Myocyte (in vitro differentiated cells): Measurements from ENCODE around the gene MAP6. TPM values are rescaled to one million over a fixed set of nuclear protein-coding genes. Genes with fewer than 3 reads are reported as not detected.
A peak's percentile ranks its signal among the peaks of the same experiment; 100 is the strongest.

ENCODE experiments used
- DNase-seq: peaks from one replicate; pipeline ENCODE4 v3.0.0-alpha.2; 2012; ENCODE audit warnings: low read depth
- total RNA-seq: library from RNA; depleted of rRNA; stranded (reverse); fragments of >200 nt; gene quantifications from 2 replicates; pipeline ENCODE4 v1.2.3, GENCODE V29; 2014

Gene MAP6
- total RNA-seq, 1 donor from 2014 or later, result 0.21 TPM

DNA sequence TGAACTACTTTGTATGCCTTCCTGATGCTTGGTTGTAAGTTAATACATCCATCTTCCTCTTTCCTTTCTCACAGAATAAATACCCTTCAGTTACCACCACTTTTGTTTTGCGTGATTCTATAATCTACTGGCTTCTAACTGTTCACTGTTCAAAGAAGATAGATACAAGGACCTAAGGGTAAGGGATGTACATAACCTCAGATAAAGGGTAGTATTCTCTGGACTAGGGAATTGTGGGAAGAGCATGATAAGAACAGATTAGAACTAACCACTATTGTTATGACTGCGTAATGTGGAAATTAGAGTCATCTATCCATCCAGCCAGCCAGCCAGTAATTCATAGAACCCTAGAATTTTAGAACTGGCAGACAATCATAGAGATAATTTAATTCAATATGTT lies 36.4 kb downstream of the MAP6 start:
- no peak for DNase-seq

DNA sequence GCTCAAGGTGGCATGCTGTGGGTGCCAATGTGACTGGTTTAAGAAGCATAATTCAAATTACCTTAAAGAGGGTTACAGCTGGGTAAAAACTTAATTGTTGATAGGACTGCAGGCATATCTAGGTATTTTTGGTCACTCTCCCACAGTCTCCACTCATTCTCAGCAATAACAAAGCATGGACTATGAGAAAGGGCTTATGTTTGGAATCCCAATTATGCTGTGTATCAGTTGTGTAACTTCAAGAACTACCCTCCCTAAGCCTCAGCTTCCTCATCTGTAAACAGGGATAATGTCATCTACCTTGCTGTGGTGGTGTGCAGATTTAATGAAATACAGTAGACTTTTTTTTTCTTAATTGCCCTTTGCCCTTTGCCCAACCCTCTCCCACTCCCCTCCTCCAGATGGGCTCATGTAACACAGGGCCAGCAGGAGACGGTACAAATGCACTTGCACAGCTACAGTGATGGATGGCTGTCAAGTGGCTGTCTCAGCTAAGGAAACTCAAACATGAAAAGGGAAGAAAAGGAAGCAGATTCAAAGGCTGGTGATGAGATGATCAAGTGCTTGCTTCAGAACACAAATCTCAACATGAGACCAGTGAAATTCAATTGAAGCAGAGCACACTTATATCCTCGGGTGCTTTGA lies 37.6 kb downstream of the MAP6 start:
- no peak for DNase-seq

DNA sequence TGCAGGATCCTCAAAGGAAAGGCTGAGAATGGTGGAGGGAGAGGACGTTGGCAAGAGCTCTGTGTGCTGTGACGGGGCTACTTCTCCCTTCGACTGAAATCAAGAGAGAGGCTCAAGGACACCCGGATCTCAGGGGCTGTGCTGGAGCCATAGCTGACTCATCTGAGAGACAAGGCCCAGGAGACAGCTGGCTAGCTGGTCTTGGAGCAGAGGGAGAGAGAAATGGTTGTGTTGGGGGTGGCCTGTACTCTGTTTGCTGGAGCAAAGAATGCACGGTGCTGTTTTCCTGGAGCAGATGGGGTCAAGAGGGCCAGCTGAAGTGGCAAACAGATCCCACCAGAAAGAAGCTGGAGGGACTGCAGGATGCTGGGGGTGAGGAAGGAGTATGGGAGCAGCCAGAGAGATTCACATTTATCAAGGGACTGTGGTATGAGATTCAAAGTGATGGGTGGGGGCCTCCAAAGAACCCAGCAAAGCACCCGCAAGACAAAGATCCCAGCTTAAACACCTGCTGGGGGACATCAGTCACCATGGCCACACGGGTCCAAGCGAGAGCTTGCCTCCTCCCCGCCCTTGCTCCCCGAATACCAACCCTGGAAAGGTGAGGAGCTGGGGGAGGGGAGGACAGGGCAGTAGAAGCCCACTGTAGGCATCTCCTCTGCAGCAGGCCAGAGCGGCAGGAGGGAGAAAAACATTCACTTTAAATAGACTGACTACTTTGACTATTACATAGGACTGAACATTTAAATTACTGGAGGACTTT lies 40.8 kb downstream of the MAP6 start:
- DNase-seq, result peak; percentile 76

DNA sequence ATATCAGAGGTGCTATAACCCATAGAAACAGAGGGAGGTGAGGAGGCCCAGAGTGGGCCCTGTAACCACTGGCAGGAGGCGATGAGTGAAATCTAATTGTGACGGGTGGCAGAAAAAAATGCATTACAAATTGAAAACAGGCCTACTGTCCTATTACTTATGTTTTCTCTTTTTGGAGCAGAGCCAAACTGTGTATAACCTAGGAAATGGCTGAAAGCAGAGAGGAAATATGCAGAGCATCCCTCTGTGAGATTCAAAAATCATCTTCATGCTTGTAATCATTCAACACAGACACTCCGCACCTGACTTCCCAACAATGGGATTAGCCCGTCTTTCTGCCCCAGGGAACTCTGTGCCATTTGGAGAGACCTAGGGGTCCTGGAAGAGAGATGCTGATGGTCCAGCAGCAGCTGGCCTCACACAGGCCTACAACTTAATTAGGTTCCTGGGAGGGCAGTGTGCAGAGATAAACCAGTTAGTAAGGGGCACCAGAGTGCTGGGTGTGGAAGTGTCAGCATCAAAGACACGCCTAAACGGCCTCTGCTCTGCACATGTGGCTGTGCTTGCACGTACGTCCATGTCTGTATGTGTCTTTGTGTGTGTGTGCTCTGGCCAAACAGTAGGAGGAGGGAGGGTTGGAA lies 41.8 kb downstream of the MAP6 start:
- DNase-seq, result no peak

DNA sequence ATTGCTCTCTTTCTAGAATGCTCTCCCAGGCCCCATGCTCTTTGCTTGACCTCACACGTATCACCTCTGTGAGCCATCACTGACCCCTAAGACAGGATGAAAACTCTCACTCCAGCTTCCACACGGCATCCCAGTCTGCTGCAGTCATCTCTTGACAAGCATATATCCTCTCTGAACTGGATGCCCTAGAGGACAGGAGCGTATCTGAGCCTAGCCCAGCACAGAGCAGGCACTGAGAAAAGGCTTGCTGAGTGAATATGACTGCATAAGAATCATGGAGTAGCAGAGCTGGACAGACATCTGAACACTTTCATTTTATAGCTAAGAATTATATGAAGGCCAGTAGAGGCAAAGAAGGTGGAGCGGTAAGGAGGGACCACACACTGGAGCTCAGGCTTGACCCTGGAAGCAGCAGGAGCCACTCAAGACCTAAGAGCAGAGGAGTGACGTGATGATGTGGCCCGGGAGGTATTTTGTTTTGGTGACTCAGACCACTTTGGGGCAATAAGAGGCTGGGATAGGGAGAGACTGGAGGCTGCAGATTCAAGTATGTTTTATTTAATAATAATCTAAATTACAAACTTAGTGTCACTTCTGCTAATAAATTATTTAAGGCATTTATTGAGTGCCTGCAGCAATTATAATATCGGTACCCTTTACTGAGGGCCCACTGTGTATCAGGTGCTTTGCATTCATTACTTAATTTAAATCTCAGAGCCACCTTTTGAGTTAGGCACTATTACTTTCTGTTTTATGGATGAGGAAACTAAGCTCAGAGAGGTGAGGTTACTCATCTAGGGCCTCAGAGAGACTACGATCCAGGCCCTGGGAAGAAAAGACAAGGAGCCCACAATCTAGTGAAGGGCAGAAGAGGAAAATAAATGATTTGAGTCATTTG lies 42.6 kb downstream of the MAP6 start:
- DNase-seq, result peak; percentile 61

DNA sequence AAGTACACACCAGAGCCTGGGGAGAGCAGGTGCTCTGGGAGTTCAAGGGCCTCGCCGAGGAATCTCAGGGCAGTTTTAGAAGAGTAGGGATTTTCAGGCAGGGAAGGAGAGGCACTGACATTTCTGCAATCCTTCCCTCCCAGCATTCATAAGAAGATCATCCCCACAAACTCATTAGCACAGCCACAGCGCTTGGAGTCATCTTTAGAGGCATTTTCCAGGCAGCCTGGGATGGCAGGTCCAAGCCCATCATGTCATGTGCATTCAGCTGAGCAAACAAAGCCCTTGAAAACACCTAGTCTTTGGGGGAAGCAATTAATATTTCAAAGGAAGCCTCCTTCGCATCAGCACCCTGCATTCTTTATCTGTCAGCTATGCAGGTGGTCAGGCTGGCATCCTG lies 43.8 kb downstream of the MAP6 start:
- DNase-seq, result no peak

DNA sequence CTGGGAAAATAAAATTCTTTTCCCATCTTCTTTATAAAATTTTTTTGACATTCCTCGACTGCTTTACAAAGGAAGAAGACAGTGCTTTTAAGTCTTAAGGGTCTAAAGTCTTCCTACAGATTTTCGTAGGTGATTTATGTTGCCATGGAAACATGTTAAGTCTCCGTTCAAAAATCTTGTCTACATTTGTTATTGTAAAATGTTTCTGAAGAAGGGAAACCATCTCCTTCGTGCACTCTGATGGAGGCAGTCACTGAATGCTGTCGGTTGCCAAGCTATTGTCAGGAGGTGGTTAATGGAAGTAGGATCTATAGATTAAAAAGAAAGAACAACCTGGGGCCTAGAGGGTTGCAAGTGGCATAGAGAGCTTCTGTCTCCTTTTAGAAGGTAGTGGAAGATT lies 52.6 kb downstream of the MAP6 start:
- DNase-seq, result no peak

DNA sequence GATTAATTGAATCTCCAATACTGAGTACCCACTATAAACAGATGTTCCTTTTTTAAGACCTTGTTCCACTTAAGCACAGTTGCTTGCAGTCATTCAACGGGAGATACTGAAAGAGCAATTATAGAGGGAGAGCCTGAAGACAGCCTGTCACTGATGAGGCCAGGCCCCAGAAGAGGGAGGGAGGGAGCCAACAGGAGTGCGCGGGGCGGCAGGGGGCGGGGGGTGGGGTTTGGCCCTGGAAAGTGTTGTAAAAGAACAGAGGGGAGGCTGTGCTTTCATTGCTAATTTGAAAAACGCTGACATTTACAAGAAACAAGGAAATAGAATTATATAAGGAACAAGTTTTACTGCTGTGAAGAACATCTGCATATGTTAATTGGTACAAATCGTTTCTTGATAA lies 53.1 kb downstream of the MAP6 start:
- DNase-seq, result no peak

DNA sequence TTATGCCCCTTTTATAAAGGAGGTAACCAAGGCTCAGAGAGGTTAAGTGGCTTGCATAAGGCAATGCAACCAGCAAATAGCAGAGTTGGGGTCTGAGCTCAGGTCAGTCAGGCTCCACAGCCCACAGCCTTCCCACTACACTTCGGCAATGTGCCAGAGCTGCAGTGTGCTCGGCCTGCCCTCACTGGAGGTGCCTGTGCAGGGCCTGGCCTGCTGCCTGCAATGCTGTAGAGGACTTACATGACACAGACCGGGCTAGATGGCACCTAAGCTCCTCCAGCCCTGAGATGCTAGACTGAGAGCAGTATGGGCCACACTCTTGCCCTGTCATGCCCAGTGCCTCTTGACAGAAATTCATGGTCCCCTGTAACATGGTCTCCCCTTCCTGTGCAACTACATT lies 57.0 kb downstream of the MAP6 start:
- DNase-seq, result no peak

DNA sequence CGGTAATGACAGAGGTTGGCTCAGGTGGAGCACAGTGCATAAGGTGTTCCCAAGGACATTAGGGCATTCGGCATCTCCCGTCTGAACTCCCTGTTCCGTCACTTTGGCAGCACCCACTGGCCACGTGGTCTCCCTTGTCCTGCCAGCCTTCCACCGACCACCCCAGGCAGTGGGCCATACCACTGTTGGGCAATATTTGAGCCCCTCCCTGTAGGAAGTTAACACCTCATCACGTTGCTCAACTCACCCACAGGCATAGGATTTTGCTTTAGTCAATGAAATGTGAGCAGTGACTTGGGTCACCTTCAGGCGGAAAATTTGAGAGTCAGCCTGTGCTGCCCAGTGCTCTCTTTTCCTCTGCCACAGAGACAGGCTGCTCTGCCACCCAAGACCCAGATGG lies 62.7 kb downstream of the MAP6 start:
- DNase-seq, result no peak

DNA sequence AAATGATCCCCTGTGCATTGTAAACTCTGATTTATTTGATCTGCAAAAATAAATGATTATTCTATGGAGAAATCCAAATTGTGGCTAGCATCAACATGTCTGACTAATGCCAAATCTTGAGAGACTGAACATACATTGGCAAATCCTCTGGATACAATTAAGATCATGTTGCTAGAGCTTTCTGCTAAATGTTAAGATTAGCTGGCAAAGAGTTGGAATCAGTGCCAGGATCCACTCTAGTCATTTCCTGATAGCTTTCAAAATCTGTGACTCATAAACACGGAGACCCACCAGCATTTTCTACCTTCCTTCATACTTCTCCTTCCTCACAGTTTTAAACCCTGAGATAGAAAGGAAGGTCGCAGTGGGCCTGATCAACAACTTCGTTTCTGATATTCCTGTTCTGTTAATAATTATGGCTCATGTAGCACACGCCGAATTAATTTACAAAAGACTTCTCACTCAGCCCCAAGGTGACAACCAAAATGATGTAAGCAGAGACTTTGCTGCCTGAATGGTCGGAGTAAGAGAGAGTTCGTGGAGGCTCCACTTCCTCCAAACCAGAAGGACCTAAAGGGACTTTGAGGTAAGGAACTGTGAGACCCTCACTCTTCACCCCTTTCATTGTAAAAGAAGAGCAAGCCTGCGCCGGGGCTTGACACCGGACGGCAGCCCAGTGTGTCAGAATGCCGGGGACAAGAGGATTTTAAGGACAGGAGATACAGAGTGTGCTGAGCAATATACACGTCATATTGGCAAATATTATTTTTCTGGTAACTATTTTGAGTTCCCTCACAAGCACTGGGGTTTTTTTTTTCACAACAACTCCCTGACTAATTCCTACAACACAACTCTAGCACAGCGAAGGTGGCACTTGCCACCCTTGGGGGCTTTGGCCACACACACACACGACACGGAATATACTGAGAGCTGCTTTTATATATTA lies 64.8 kb downstream of the MAP6 start:
- DNase-seq, result no peak

DNA sequence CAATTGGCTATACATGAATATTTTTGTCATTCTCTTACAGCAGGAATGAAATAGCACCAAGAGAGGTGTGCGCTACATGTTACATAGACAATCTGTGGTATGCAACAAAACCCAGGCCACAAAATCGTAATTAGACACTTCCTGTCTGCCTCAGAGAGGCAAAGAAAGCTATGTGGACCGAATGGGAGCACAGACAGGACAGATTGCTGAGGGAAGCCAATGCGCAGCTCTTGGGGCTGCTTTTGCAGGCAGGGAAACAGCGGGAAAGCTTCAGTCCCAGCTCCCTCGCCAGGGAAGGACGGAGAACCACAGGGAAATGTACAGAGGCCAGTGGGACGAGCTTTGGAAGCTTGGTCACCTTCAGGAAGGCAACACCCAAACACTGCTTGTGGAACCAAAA lies 65.9 kb downstream of the MAP6 start:
- DNase-seq, result no peak

DNA sequence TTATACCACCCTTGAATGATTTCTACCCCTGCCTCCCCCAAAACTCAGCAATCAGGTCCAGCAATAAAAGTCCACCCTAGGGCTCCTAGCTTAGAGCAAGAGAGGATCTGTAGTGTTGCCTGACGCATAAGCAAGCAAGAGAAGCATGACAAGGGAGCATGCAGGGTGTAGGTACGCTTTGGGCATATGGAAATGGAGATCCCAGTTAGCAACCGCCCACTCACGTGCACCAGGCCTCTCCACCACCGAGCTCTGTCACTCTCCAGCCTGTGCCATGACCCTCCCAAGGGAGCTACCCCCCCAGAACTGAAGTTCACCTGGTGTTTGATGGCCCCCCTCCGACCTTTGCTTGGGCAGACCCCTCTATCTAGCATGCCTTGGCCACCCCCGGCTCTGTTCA lies 67.3 kb downstream of the MAP6 start:
- no peak for DNase-seq

DNA sequence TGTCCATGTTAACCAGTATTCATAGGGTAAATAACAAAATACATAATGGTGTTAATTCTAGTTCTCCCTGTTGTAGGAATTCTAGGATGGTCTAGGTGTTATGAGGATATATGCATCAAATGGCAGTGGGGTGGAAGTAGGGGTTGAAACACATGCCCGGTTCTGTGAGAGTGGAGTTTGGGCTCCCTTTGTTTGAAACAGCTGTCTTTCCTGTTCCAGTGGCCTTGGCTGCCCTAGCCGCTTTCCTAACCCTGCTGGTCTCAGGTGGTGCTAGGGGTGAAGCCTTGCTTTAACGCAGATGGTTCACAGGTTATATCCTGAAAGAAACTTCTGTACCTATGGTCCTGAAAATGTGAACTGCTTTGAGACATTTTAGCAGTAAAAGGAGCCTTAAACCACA lies 68.5 kb downstream of the MAP6 start:
- no peak for DNase-seq

DNA sequence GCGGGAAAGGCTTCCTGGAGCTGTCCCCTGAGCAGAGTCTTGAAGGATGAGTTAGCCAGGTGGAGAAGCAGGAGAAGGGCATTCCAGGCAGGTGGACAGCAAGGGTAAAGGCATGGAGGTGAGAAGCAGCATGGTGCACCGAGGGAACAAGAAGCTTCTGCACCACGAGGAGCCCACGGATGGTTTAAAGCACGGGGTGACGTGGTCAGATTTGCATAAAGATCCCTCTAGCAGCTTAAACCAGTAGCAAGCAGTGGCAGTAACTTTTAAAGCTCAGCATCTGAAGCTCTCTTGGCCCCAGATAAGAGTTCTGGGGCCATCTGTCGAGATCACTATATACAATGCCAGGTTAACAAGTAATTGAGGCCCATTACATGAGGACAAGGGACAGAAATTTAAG lies 69.9 kb downstream of the MAP6 start:
- no peak for DNase-seq

DNA sequence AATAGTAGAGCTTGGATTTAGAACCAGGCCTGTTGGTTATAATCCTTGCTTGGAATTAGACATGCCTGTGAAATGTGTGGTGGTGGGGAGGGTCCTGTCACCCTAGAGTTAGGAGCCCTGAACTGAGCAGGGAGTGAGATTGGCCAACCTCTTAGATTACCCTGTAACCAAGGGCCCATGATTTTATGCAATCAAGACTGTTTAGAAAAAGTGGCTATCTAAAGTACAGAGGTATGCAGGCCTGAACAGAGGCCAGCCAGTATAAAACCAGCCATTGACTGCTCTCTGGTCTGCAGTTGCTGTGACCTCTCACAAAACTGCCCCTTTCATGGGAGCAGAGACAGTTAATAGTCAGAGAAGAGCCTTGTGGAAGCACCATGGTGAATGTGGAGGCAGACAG lies 70.6 kb downstream of the MAP6 start:
- no peak for DNase-seq

DNA sequence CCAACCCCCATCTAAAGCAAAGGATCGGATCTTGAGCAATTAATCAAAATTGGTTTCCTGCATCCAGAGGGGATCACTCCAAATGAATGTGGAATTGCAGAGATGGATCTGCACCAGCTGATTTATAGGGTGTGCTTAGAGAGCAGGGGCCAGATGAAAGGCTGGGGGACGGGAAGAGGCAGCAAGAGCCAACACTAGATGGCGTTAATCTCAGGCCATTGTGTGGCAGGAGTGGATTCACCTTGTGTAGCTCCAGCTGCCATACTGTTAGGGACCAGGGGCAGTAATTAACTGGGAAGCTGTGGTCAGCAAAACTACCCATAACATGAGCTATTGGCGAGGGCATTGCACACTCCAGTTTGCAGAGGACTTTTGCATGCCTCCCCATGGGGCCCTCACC lies 71.2 kb downstream of the MAP6 start:
- peak; percentile 43 for DNase-seq

DNA sequence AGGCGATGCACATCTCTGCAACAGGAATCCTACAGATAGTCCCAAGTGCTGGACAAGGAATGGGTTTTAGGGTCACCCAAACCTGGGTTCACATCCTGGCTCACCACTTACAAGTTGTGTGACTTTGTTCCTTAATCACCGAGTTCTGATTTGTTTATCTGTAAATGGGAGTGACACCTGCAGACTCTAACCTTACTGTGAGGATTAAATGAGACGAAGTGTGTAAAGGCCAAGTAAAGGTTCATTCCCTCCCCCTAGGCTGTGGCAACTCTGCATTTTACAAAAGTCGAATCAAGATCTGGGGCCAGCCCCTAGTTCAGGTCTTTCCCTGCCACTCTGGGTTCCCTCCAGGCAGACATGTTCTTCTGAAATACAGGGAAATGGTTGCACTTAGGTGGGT lies 71.9 kb downstream of the MAP6 start:
- DNase-seq, result no peak

DNA sequence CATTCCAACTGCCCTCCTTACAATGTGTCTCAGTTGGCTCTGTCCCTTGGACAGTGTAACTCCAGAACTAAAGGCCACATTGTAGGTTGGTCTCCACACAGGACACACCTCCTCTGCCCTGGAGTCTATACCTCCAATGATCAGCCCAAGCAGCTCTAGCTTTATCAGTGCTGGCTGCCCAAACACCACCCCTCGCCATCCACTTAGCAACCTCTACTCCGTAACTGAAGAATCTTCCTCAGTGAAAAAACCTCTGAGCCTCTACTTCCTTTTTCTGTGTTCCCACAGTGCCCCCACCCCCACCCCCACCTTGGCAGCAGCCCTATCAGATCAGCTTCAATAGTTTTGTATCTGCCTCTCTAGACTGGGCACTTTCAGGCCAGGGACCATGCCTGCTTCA lies 73.4 kb downstream of the MAP6 start:
- no peak for DNase-seq

DNA sequence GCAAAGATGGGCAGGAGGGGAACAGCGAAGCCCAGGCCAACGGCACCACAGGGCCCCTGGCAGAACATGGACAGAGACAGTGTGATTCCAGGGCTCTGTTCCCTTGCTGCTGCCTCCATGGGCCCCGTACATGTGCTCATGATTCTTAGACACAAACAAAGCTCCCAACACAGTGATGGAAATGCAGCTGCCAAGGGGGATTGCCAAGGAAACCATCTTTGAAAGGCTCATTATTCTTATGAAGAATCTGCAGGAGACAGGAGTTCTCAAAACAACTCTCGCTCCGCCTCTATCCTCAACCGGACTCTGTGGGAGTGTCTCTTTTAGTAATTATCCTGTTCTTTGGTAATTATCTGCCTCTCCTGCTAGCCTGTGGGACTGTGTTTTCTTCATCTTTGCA lies 74.6 kb downstream of the MAP6 start:
- no peak for DNase-seq
